Suprapubic skin (tissue), 3 donors: ENCODE measurements around the gene RPIA.

ENCODE experiments used
- POLR2AphosphoS5 ChIP-seq, 3 donors: sonication (generic); formaldehyde crosslinking; IDR thresholded peaks; one replicate each; pipeline ENCODE4 v1.6.1; 2017; ENCODE audit warnings: antibody characterized with exemption in 3 of 3
- TF ChIP-seq, protein P1 (sequence below), 2 donors: fragments of 200-600 bp in 1 of 2; fragments of 450-650 bp in 1 of 2; sonication (generic) in 1 of 2; IDR thresholded peaks; one replicate each; pipeline ENCODE4 v1.5.1; 2016 to 2019; ENCODE audit warnings: antibody characterized with exemption in 2 of 2, mild to moderate bottlenecking in 1 of 2, moderate library complexity in 1 of 2

DNA sequence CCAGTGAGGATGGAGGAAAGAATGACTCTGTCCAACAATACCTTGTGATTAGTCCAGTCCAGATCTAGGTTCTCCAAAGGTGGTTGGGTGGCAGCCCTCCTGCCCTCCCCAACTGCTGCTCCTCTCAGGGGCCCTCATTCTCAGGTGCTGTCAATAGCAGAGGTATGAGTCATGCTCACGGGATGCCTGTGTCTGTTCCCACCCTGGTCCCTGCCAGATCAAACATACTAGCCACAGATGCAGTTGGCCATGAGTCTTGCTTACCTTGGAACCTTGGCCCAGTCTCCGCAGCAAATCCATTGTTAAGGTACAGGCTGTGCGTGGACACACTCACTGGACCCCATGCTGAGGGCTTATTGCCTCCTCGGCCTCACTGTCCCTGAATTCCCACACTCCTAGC lies 24.9 kb upstream of the RPIA start:
- no peak for TF ChIP-seq POLR2AphosphoS5 (IDR thresholded peaks at IDR 0.05)
- TF ChIP-seq, protein P1, sequence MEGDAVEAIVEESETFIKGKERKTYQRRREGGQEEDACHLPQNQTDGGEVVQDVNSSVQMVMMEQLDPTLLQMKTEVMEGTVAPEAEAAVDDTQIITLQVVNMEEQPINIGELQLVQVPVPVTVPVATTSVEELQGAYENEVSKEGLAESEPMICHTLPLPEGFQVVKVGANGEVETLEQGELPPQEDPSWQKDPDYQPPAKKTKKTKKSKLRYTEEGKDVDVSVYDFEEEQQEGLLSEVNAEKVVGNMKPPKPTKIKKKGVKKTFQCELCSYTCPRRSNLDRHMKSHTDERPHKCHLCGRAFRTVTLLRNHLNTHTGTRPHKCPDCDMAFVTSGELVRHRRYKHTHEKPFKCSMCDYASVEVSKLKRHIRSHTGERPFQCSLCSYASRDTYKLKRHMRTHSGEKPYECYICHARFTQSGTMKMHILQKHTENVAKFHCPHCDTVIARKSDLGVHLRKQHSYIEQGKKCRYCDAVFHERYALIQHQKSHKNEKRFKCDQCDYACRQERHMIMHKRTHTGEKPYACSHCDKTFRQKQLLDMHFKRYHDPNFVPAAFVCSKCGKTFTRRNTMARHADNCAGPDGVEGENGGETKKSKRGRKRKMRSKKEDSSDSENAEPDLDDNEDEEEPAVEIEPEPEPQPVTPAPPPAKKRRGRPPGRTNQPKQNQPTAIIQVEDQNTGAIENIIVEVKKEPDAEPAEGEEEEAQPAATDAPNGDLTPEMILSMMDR (IDR thresholded peaks at IDR 0.05): no peak
